Stimulated activated CD8-positive, alpha-beta memory T cell treated with anti-CD3 and anti-CD28 coated beads, Interleukin-4, amount 100 ng/mL, for 24 hours (primary cell): Measurements from ENCODE around the gene GNG11.

Experiments
- DNase-seq: peaks from one replicate; pipeline ENCODE4 v3.0.0-alpha.2; 2020; ENCODE audit warnings: low read depth

The GNG11 gene

GRCh38 chr7:93948873-93949272, 27.3 kb downstream of the GNG11 start:
- DNase-seq: no peak

GRCh38 chr7:93949423-93949822, 27.9 kb downstream of the GNG11 start:
- DNase-seq: no peak

GRCh38 chr7:93955304-93955703, 33.8 kb downstream of the GNG11 start:
- DNase-seq: no peak

GRCh38 chr7:93957767-93958166, 36.2 kb downstream of the GNG11 start:
- DNase-seq: no peak

GRCh38 chr7:93958216-93958615, 36.7 kb downstream of the GNG11 start:
- DNase-seq: no peak

GRCh38 chr7:93958651-93959050, 37.1 kb downstream of the GNG11 start:
- no peak for DNase-seq

GRCh38 chr7:93960986-93961385, 39.5 kb downstream of the GNG11 start:
- no peak for DNase-seq

GRCh38 chr7:93964262-93964661, 42.7 kb downstream of the GNG11 start:
- DNase-seq: no peak

- no peak for DNase-seq
Measured at GRCh38 chr7:93964813-93965212, 43.3 kb downstream of the GNG11 start.

GRCh38 chr7:93968911-93969620, 47.5 kb downstream of the GNG11 start:
- DNase-seq: no peak

- DNase-seq: no peak
Measured at GRCh38 chr7:93972029-93972725, 50.6 kb downstream of the GNG11 start.

GRCh38 chr7:93973134-93973533, 51.6 kb downstream of the GNG11 start:
- no peak for DNase-seq

- no peak for DNase-seq
Measured at GRCh38 chr7:93977211-93977950, 55.8 kb downstream of the GNG11 start.
